ENCODE measurements around the gene IGSF21. TPM values are rescaled to one million over a fixed set of nuclear protein-coding genes. Genes with fewer than 3 reads are reported as not detected.

IGSF21 gene
- total and polyA plus RNA-seq, 2 of the 4 experiments (the other 2 are of a cell fraction): not detected

- Histone ChIP-seq H3K56ac (ENCODE audit: extremely low read depth, insufficient read depth, low read length) (no peak overlapping the region), H3K4me3 (ENCODE audit: insufficient read depth, low read depth, low read length) (no peak overlapping the region), H3K27ac (ENCODE audit: insufficient read depth, low read length) (no peak overlapping the region), H3K36me3 (ENCODE audit: control insufficient read depth, insufficient read depth, low read length) (no peaks in the 10 kb centered on the region), H3K23ac (ENCODE audit: low read depth, low read length) (no peak overlapping the region), H3K4ac (ENCODE audit: low read depth, low read length) (no peak overlapping the region), H2AK5ac (ENCODE audit: low read depth, low read length) (no peak overlapping the region), H3K79me1 (ENCODE audit: low read depth in 1 of 2, low read length in 2 of 2) (no peaks in the 10 kb centered on the region), H2BK120ac (ENCODE audit: low read depth, low read length) (no peak overlapping the region), H4K20me1 (ENCODE audit: insufficient read depth, low read length) (no peaks in the 10 kb centered on the region), H2AK9ac (replicated peaks; ENCODE audit: low read depth, low read length, poor library complexity) (no peak overlapping the region), H3K14ac (replicated peaks; ENCODE audit: low read depth, low read length) (no peak overlapping the region), H4K5ac (ENCODE audit: low read depth, low read length) (no peak overlapping the region), H4K8ac (ENCODE audit: low read depth in 2 of 2, low read length in 2 of 2) (no peak overlapping the region), H2AFZ (replicated peaks; ENCODE audit: low read length, poor library complexity) (no peak overlapping the region), H4K91ac (ENCODE audit: insufficient read depth, low read depth, low read length) (no peak overlapping the region), H3K27me3 (ENCODE audit: control insufficient read depth, insufficient read depth, low read length) (no peaks in the 10 kb centered on the region), H2BK15ac (ENCODE audit: low read depth, low read length) (no peak overlapping the region), H3K4me1 (ENCODE audit: control insufficient read depth, insufficient read depth, low read length) (no peaks in the 10 kb centered on the region), H2BK20ac (ENCODE audit: low read depth, low read length) (no peak overlapping the region), H2BK5ac (ENCODE audit: low read depth, low read length, poor library complexity, severe bottlenecking) (no peak overlapping the region), H3K18ac (ENCODE audit: low read depth, low read length) (no peak overlapping the region), H3K4me2 (ENCODE audit: low read depth, low read length) (no peak overlapping the region), H3K9me1 (ENCODE audit: insufficient read depth, low read length) (no peaks in the 10 kb centered on the region), H3K9ac (ENCODE audit: low read depth, low read length) (no peak overlapping the region), H3K9me3 (ENCODE audit: control insufficient read depth, insufficient read depth, low read length) (no peaks in the 10 kb centered on the region)
- no peak for TF ChIP-seq SMC3 (IDR thresholded peaks at IDR 0.05; ENCODE audit: low read depth, low read length)
- dilution Hi-C loops (cut with HindIII; ENCODE audit: low sequenced_read_pairs, unreplicated experiment) (no loop called here), intact Hi-C loops (cut with micrococcal nuclease) (no loop called here), in situ Hi-C loops (cut with MboI; ENCODE audit: low sequenced_read_pairs) (no loop called here)
- ChIA-PET POLR2A (ENCODE audit: unreplicated experiment) (no interaction called here), CTCF (no interaction called here)
- BruUV-seq (replicated peaks): no TSS peak
- no peak for DNase-seq
- no CpG with 5 or more reads among the region's 8 CpGs for WGBS, 2 experiments (ENCODE audit: extremely low coverage in 2 of 2, insufficient read length in 1 of 2)
- no peak for ATAC-seq (ENCODE audit: low read depth)
Observed at GRCh38 chr1:18178111-18178510, 70.5 kb downstream of the IGSF21 start.

Measured in IMR-90 (cell line).